Activated T-helper 17 cell treated with anti-CD3 and anti-CD28 coated beads, Interleukin-2, amount 50 U/mL, for 72 hours (primary cell): Measurements from ENCODE around the gene ALDH4A1. TPM values are rescaled to one million over a fixed set of nuclear protein-coding genes. Genes with fewer than 3 reads are reported as not detected.

Experiments
- ATAC-seq: fragments of 150-1000 bp; cut with Tn5 transposase; replicated peaks from 2 replicates; pipeline ENCODE4 v1.10.0; 2021; ENCODE audit warnings: mild to moderate bottlenecking, moderate library complexity
- H3K27ac Mint-ChIP-seq: one replicate; pipeline ENCODE4 v1.8.0; 2022; ENCODE audit warnings: mixed read lengths
- H3K27me3 Mint-ChIP-seq: one replicate; pipeline ENCODE4 v1.8.0; 2022; ENCODE audit warnings: mixed read lengths
- H3K36me3 Mint-ChIP-seq: one replicate; pipeline ENCODE4 v1.8.0; 2022; ENCODE audit warnings: low read depth, mild to moderate bottlenecking, mixed read lengths
- H3K4me1 Mint-ChIP-seq: one replicate; pipeline ENCODE4 v1.8.0; 2022; ENCODE audit warnings: mixed read lengths
- H3K4me3 Mint-ChIP-seq: one replicate; pipeline ENCODE4 v1.8.0; 2022; ENCODE audit warnings: mild to moderate bottlenecking, mixed read lengths
- H3K9me3 Mint-ChIP-seq: one replicate; pipeline ENCODE4 v1.8.0; 2022; ENCODE audit warnings: mixed read lengths
- total RNA-seq, 2 donors: library from RNA; stranded (reverse); gene quantifications; one replicate each; pipeline ENCODE4 v1.2.3, GENCODE V29; 2022

Gene ALDH4A1
- total RNA-seq, 2 donors from 2014 or later = 3.5 to 4.8 TPM

GRCh38 chr1:18884419-18884717 lies 18.0 kb downstream of the ALDH4A1 start:
- no peak for ATAC-seq
- no peaks in the 10 kb centered on the region for H3K27me3 Mint-ChIP-seq
- no peaks in the 10 kb centered on the region for H3K9me3 Mint-ChIP-seq
- no peak overlapping the region for H3K4me3 Mint-ChIP-seq
- H3K27ac Mint-ChIP-seq = peak overlapping the region; percentile 37
- H3K4me1 Mint-ChIP-seq = no peaks in the 10 kb centered on the region
- H3K36me3 Mint-ChIP-seq = no peaks in the 10 kb centered on the region

- H3K4me1 Mint-ChIP-seq = no peaks in the 10 kb centered on the region
- peak; percentile 59 for ATAC-seq
- no peaks in the 10 kb centered on the region for H3K9me3 Mint-ChIP-seq
- no peaks in the 10 kb centered on the region for H3K36me3 Mint-ChIP-seq
- H3K27me3 Mint-ChIP-seq = no peaks in the 10 kb centered on the region
- peak overlapping the region; percentile 37 for H3K27ac Mint-ChIP-seq
- H3K4me3 Mint-ChIP-seq = no peak overlapping the region
Observed at GRCh38 chr1:18883636-18884418, 18.5 kb downstream of the ALDH4A1 start.

GRCh38 chr1:18883079-18883478 lies 19.3 kb downstream of the ALDH4A1 start:
- H3K9me3 Mint-ChIP-seq = no peaks in the 10 kb centered on the region
- no peak for ATAC-seq

GRCh38 chr1:18882486-18882885 lies 19.9 kb downstream of the ALDH4A1 start:
- Mint-ChIP-seq H3K27ac (no peak overlapping the region), H3K27me3 (no peaks in the 10 kb centered on the region), H3K4me1 (no peaks in the 10 kb centered on the region), H3K9me3 (no peaks in the 10 kb centered on the region), H3K36me3 (no peaks in the 10 kb centered on the region), H3K4me3 (no peak overlapping the region)
- ATAC-seq = no peak

More at GRCh38 chr1:18883079-18883478, 19.3 kb downstream of the ALDH4A1 start:
- H3K4me1 Mint-ChIP-seq = no peaks in the 10 kb centered on the region
- no peaks in the 10 kb centered on the region for H3K36me3 Mint-ChIP-seq
- no peaks in the 10 kb centered on the region for H3K27me3 Mint-ChIP-seq
- H3K27ac Mint-ChIP-seq = no peak overlapping the region
- no peak overlapping the region for H3K4me3 Mint-ChIP-seq

GRCh38 chr1:18881642-18882431 lies 20.5 kb downstream of the ALDH4A1 start:
- Mint-ChIP-seq H3K9me3 (no peaks in the 10 kb centered on the region), H3K4me1 (no peaks in the 10 kb centered on the region), H3K27me3 (no peaks in the 10 kb centered on the region), H3K4me3 (no peak overlapping the region), H3K36me3 (no peaks in the 10 kb centered on the region), H3K27ac (no peak overlapping the region)
- no peak for ATAC-seq

- H3K4me1 Mint-ChIP-seq = no peaks in the 10 kb centered on the region
- ATAC-seq = no peak
- no peaks in the 10 kb centered on the region for H3K27me3 Mint-ChIP-seq
- H3K4me3 Mint-ChIP-seq = no peak overlapping the region
- H3K36me3 Mint-ChIP-seq = no peaks in the 10 kb centered on the region
- H3K27ac Mint-ChIP-seq = no peak overlapping the region
- H3K9me3 Mint-ChIP-seq = no peaks in the 10 kb centered on the region
Observed at GRCh38 chr1:18881164-18881563, 21.2 kb downstream of the ALDH4A1 start.

- H3K4me1 Mint-ChIP-seq = no peaks in the 10 kb centered on the region
- no peak for ATAC-seq
- H3K27ac Mint-ChIP-seq = no peak overlapping the region
- H3K9me3 Mint-ChIP-seq = no peaks in the 10 kb centered on the region
- H3K4me3 Mint-ChIP-seq = no peak overlapping the region
- H3K27me3 Mint-ChIP-seq = no peaks in the 10 kb centered on the region
- H3K36me3 Mint-ChIP-seq = no peaks in the 10 kb centered on the region
Observed at GRCh38 chr1:18880585-18880984, 21.8 kb downstream of the ALDH4A1 start.

- Mint-ChIP-seq H3K27me3 (no peaks in the 10 kb centered on the region), H3K27ac (no peak overlapping the region), H3K36me3 (no peaks in the 10 kb centered on the region), H3K4me3 (no peak overlapping the region), H3K9me3 (no peaks in the 10 kb centered on the region), H3K4me1 (no peaks in the 10 kb centered on the region)
- ATAC-seq = no peak
Observed at GRCh38 chr1:18879791-18880309, 22.5 kb downstream of the ALDH4A1 start.

- no peak overlapping the region for H3K27ac Mint-ChIP-seq
Observed at GRCh38 chr1:18879215-18879790, 23.1 kb downstream of the ALDH4A1 start.

GRCh38 chr1:18878538-18879214 lies 23.7 kb downstream of the ALDH4A1 start:
- Mint-ChIP-seq H3K27me3 (no peaks in the 10 kb centered on the region), H3K9me3 (no peaks in the 10 kb centered on the region), H3K27ac (no peak overlapping the region), H3K4me3 (no peak overlapping the region), H3K36me3 (no peaks in the 10 kb centered on the region), H3K4me1 (no peaks in the 10 kb centered on the region)
- ATAC-seq = no peak

More at GRCh38 chr1:18879215-18879790, 23.1 kb downstream of the ALDH4A1 start:
- H3K36me3 Mint-ChIP-seq = no peaks in the 10 kb centered on the region
- H3K9me3 Mint-ChIP-seq = no peaks in the 10 kb centered on the region
- no peaks in the 10 kb centered on the region for H3K4me1 Mint-ChIP-seq
- H3K27me3 Mint-ChIP-seq = no peaks in the 10 kb centered on the region
- H3K4me3 Mint-ChIP-seq = no peak overlapping the region
- no peak for ATAC-seq

- no peaks in the 10 kb centered on the region for H3K36me3 Mint-ChIP-seq
- H3K4me1 Mint-ChIP-seq = no peaks in the 10 kb centered on the region
- H3K27me3 Mint-ChIP-seq = no peaks in the 10 kb centered on the region
- no peak overlapping the region for H3K4me3 Mint-ChIP-seq
- no peaks in the 10 kb centered on the region for H3K9me3 Mint-ChIP-seq
- no peak overlapping the region for H3K27ac Mint-ChIP-seq
- no peak for ATAC-seq
Observed at GRCh38 chr1:18877282-18877681, 25.1 kb downstream of the ALDH4A1 start.

- Mint-ChIP-seq H3K27ac (no peak overlapping the region), H3K27me3 (no peaks in the 10 kb centered on the region), H3K36me3 (no peaks in the 10 kb centered on the region), H3K4me1 (no peaks in the 10 kb centered on the region), H3K9me3 (no peaks in the 10 kb centered on the region), H3K4me3 (no peak overlapping the region)
- no peak for ATAC-seq
Observed at GRCh38 chr1:18876210-18876609, 26.1 kb downstream of the ALDH4A1 start.

GRCh38 chr1:18875796-18876128 lies 26.6 kb downstream of the ALDH4A1 start:
- Mint-ChIP-seq H3K36me3 (no peaks in the 10 kb centered on the region), H3K27me3 (no peaks in the 10 kb centered on the region), H3K9me3 (no peaks in the 10 kb centered on the region), H3K4me1 (no peaks in the 10 kb centered on the region), H3K4me3 (no peak overlapping the region), H3K27ac (no peak overlapping the region)
- ATAC-seq = no peak

- Mint-ChIP-seq H3K4me1 (no peaks in the 10 kb centered on the region), H3K36me3 (no peaks in the 10 kb centered on the region), H3K9me3 (no peaks in the 10 kb centered on the region), H3K27ac (no peak overlapping the region), H3K27me3 (no peaks in the 10 kb centered on the region), H3K4me3 (no peak overlapping the region)
- ATAC-seq = peak; percentile 61
Observed at GRCh38 chr1:18875107-18875795, 27.1 kb downstream of the ALDH4A1 start.
